Measurements from ENCODE around the gene VSIG8.
A peak's percentile ranks its signal among the peaks of the same experiment; 100 is the strongest.

Gene VSIG8

GRCh38 chr1:159882527-159882862 lies 20.0 kb upstream of the VSIG8 start:
- DNase-seq, result no peak

DNA sequence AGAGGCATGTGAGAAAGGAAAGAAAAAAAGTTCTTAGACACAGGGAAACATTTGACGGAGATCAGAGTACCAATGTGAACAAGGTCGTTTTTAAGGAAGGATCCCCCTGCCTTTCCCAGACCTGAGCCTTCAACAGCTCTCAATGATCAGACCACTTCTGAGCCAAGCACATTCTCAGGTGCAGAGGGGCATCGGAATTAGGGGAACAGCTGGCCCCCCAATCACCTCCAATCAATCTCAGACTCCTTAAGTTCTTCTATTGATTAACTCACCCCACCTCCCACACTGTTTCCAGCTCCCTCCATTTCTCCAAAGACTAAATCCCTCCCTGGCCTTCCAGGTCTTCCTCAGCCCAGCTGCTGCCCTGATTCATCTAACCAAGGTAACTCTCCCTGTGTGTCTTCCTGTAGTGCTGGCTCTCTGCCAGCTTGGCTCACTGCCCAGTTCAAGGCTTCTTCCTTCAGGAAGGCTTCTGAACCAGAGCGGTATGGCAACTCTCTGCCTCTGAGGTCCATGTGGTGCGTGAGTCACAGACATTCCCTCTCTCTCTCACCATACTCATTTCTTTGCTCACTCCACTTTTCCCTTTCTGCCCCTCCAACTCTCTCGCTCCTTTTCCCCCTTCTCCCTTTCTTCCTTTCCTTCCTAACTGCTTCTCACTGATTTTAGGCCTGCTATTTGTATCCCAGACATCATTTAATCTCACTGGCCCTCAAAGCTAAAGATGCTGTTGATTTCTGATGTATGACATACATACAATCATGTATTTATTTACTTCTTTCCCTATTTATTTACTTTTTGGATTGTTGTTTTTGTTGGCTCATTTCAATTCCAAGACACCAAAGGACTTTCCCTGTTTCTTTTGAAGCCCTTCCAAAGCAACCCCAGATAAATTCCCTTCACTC lies 19.4 kb upstream of the VSIG8 start:
- peak; percentile 89 for DNase-seq

- DNase-seq, result no peak
Measured at GRCh38 chr1:159880430-159880829, 18.0 kb upstream of the VSIG8 start.

GRCh38 chr1:159879977-159880376 lies 17.5 kb upstream of the VSIG8 start:
- no peak for DNase-seq

GRCh38 chr1:159879136-159879535 lies 16.7 kb upstream of the VSIG8 start:
- no peak for DNase-seq

GRCh38 chr1:159877695-159878444 lies 15.4 kb upstream of the VSIG8 start:
- DNase-seq, result no peak

- DNase-seq, result no peak
Measured at GRCh38 chr1:159873530-159874143, 11.2 kb upstream of the VSIG8 start.

DNA sequence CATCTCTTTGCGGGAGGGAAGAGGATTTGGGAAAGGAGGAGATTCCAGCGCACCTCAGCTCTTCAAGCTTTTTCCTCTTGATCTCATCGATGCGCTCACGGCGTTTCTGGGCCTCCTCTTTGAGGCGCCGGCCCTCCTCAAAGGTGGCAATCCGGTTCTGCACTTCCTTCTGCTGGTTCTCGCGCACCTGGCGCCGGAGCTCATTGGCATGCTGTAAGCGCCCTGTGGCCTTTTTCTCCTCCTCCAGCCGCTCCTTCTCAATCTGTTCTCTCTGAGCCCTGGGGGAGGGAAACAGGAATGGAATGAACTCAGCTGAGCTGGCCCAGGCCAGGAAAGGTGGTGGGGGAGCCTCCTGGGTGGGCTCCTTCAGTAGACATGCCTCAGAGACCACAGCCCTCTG lies 10.4 kb upstream of the VSIG8 start:
- DNase-seq, result no peak

- no peak for DNase-seq
Measured at GRCh38 chr1:159870704-159871103, 8.2 kb upstream of the VSIG8 start.

- no peak for DNase-seq
Measured at GRCh38 chr1:159869607-159870006, 7.2 kb upstream of the VSIG8 start.

DNA sequence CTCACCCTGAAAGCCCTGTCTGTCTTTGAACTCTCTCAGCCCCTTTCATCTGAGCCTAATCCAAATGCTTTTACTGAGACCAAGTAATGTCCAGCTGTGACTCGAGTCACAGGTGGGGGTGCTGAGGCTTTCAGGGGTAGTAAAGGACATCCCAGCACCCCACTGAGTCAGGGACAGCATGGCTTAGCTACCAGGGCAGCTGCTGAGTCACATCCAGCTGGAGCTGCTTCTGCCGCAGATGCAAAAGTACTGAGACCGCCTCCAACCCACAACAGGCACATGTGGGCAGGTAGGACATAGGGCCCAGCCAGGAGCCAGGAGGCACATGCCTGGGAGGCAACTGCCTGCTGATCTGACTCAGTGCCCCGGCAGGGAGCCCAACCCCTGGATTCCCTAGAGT lies 6.7 kb upstream of the VSIG8 start:
- peak; percentile 27 for DNase-seq

DNA sequence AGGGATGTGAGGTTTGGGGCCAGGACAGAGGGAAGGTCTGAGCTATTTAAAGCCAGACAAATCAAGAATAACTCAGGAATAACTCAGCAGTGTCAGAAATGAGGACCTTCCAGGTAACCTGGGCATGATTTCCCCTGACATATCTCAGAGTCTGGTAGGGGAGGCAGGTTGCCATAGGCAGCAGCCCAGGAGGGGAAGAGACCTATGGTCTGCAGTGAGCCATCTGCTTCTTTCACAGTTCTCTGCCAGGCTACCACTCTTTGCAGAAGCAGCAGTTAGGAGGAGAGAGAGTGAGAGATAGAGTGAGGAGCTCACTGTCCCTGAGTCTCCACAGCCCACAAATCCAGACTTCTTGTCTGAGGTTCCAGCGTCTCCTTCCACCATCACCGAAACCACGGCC lies 6.3 kb upstream of the VSIG8 start:
- DNase-seq, result no peak

- peak; percentile 70 for DNase-seq
Measured at GRCh38 chr1:159867664-159868026, 5.2 kb upstream of the VSIG8 start.

DNA sequence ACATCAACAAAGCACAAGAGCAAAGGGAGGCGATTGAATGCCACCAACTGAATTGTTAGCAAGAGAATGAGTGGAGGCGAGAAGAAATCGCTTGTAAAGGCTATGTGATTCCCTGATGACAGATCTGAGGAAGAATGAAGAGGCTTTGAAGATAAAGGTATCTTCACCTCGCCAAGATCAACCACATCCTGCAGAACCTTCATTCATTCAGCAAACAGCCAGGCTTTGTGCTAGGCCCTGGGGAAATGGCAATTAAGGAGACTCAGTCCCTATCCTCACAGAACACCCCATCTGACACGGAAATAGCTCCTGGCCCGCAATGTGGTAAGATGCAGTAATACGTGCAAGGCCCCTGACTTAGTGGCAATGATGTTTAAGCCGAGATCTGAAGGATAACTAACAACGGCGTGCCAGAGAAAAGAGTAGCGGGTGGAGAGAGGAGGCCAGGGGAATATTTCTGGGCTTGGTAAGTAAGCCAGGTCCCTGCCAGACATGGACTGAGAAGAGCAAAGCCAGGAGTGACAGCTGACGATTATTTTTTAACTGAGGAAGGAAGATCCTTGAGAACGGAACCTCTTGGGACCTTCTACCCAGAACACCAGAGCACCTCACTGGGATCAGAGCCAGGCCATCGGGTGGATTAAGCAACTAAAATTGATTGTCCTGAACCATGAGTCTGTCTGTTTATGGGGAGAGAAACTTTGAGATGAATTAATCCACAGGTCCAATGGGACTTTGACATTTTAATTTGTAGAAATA lies 4.6 kb upstream of the VSIG8 start:
- no peak for DNase-seq

GRCh38 chr1:159866066-159866465 lies 3.6 kb upstream of the VSIG8 start:
- DNase-seq, result no peak

DNA sequence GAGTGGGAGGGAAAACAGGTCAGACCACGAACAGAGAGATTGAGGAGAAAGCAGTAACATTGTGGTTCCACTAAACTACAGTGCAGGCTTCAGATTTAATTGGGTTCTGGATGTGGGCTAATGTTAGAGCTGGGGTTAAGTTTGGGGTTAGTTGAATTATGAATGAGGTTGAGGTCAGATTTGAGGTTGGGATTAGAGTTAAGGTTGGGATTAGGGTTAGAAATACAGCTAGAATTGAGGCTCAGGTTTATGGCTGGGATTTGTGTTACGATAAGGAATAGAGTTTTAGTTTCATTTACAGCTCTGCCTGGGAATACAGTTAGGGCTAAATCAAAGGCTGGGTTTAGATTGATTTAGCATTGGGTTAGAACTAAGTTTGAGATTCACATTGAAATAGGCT lies 1.8 kb upstream of the VSIG8 start:
- no peak for DNase-seq

GRCh38 chr1:159862031-159862430 lies 426 bp downstream of the VSIG8 start:
- no peak for DNase-seq

GRCh38 chr1:159861218-159861617 lies 1.2 kb downstream of the VSIG8 start:
- no peak for DNase-seq

DNA sequence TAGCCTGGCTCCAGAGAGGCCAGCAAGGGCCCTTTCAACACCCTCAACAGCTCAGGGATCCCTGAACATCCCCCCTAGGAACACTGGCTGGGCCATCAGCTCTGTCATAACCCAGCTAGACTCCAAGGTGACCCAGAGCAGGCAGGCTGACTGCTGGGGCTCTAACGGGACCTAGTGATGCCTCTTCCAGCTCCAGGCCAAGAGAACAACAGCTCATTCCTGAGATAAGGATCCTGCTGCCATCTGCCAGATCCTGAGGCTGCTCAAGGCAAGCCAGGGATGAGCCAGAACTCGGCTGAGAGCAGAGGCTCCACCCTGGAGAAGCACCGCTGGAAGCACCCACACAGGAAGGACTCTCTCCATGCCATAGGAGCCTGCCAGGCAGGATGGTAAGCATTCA lies 2.0 kb downstream of the VSIG8 start:
- no peak for DNase-seq

GRCh38 chr1:159859767-159860322 lies 2.6 kb downstream of the VSIG8 start:
- no peak for DNase-seq

- no peak for DNase-seq
Measured at GRCh38 chr1:159857889-159858288, 4.6 kb downstream of the VSIG8 start.

DNA sequence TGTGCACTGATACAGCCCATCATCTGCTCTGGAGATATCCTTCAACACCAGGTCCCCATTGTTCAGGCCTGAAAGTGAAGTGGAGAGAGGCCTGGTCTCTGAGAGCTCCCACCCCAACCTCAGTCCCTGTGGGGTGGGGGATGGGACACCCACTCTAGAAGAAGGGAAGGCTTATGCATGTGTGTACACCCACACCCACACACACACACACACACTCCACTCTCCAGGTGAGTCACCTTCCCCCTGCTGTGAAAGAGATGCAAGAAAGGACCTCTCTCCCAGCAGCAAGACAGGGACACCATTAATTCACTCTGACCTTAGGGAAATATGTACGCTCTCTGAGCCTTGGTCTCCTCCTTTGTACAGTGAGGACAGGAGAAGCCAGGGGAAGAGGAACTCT lies 5.9 kb downstream of the VSIG8 start:
- DNase-seq, result no peak

DNA sequence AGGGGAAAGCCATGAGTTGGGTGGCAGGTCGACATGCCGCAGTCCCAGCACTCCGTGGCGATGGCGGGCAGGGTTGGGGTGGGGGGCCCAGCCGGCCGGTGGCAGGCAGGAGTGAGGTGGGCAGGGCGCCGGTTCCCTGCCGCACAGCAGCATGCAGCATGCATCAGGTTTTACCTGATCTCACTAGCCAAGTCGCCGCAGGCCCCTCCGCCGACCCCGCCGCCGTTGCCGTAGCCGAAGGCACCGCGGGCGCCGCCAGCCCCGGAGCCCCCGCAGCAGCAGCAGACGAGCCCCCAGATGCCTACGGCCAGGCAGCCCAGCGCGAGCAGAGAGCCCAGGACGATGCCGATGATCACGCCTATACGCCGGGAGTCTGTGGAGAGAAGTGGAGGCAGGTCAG lies 6.7 kb downstream of the VSIG8 start:
- no peak for DNase-seq

Data from NCI-H146 (cell line).